Jurkat, Clone E6-1 (cell line): ENCODE results near the gene KRTAP10-8.
A peak's percentile ranks its signal among the peaks of the same experiment; 100 is the strongest.
"Not testable (repeated sequence)": the region's sequence is repeated elsewhere in the genome, so short reads cannot be mapped to it uniquely, and the experiment has no call there.

Experiments
- DNase-seq: peaks from one replicate; pipeline ENCODE4 v3.0.0-alpha.2; 2011; ENCODE audit warnings: low read depth, low spot score
- H3K4me3 ChIP-seq: 2 replicates; pipeline ENCODE4 v1.5.1; 2011; ENCODE audit warnings: mild to moderate bottlenecking, low read length, control low read depth, moderate library complexity

The KRTAP10-8 gene

DNA sequence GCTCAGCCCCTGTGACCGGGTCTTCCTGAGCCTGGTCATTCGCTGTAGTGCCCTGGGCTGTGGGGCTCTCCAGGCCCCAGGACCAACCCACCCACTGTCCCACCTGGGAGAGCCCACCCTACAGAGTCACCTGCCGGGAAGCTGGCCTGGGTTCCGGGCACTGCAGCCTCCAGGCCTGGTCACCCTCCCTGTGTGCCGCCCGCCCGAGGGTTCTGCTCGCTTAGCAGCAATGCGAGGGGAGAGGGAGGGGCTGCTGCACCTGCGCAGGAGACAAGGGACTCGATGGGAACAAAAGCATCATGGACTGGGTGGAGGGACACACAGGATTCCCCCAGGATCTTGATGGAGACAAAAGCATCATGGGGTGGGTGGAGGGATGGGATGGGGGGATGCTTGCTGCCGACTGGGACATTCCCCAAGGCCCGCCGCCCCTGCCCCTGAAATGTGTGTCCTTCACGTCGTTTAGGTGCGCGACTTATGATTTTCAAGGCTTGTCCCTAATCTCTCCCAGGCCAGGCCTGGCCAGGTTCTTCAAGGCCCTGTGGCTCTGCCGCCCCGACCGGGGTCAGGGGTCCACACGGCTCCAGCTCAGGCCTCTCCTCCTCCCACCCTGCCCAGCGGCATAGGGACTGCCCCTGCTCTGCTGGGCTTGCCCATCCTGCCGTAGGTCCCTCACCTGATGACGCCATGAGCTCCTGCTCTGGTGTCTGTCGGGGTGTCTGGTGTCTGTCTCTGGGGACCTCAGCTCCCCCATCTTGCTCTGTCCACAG, 1.7 kb downstream of the KRTAP10-8 start:
- no peak overlapping the region for H3K4me3 ChIP-seq
- no peak for DNase-seq

DNA sequence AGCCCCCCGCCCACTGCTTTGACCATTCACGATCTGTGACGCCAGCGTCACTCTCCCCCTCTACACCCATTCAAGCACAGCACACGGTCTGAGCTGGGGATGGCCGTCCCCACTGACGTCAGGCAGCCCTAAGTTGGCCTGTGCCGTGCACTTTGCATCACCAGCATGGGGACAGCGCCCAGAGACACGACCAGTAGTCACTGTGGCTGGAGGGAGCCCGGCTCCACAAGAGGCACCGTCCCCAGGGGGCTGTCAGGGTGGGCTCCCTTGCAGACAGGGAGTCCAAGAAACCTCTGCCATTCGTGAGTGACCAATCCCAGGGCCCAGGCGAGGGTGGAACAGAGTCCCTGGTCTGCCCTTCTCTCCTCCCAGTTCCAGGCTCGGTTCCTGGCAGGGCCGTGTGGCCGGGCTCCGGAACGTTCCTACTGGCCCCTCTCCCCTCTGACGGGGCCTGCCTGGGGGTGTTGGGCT, 2.3 kb downstream of the KRTAP10-8 start:
- no peak for DNase-seq

GRCh38 chr21:44614961-44615391, 3.1 kb downstream of the KRTAP10-8 start:
- no peak for DNase-seq
- H3K4me3 ChIP-seq: no peak overlapping the region

More for the DNA sequence above, 2.3 kb downstream of the KRTAP10-8 start:
- no peak overlapping the region for H3K4me3 ChIP-seq

DNA sequence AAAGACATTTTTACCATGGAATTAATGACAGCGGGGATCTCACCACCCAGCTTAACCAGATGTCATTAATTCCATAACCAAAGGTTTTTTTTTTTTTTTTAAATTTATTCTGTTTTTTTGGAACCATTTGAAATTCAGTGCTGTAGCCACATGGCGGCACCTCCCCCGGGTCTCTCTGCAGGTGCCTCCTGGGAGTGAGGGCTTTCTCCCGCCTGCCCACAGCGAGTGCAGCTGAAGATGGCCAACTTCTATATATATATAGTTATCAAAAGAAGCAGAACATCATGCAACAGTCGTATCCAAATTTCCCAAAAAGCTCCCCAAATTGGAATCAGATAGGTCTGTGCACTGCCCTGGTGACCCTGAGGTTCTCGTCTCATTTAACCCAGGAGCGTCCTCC, 3.6 kb downstream of the KRTAP10-8 start:
- DNase-seq: no peak

GRCh38 chr21:44615911-44616590, 4.2 kb downstream of the KRTAP10-8 start:
- DNase-seq: no peak
- no peak overlapping the region for H3K4me3 ChIP-seq

More for the DNA sequence above, 3.6 kb downstream of the KRTAP10-8 start:
- no peak overlapping the region for H3K4me3 ChIP-seq

DNA sequence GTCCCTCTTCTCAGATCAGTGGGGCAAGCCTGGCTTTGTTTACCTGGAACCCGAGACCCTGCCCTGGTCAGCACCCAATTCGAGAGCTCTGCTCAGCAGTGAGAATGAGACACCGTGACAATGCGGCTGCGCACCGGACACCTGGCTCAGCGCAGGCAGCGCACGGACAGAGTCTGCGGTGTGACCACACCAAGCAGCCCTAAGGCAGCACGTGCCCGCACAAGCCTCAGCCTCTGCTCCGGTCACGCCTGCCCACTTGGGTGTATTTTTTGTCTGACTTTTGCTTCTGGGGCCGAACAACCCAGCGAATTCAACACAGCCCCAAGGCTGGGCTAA, 4.7 kb downstream of the KRTAP10-8 start:
- H3K4me3 ChIP-seq: no peak overlapping the region
- DNase-seq: no peak

DNA sequence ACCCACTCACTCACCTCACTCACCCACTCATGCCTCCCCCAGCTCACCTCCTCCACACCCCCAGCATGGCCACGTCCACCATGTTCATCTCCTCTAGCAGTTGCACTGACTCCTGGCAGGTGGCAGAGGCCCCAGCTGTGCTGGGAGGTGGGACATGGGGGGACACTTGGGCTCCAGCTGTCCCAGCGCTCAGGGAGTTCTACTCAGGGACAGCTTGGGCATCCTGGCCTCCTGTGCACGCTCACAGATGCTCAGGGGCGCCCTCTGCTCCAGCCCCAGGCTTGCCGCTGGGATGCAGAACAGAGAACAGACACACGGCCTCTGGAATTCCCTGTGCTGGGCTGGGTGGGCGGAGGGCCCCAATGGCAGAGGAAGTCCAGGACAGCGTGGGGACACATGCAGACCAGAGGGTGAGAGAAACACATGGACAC, 5.2 kb downstream of the KRTAP10-8 start:
- H3K4me3 ChIP-seq: no peak overlapping the region

DNA sequence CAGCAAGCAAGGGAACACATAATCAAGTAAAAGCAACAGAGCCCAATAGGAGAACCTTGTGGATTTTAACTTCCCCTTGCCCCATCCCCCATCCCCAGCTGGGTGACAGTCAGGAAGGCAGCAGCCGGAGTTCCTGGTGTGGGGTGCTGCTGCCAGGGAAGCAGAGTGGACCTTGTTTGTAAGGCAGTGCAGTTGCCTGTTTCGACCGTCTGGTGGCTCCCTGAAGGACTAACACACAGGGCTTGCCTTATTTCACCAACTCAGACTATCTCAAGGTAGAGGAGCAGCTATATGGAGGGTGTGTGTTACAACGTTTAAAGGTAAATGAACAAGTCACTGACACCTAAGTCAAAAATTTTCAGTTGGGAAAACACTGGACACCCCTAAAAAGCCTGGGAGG, 6.6 kb downstream of the KRTAP10-8 start:
- no peak overlapping the region for H3K4me3 ChIP-seq
- no peak for DNase-seq

More for the DNA sequence above, 5.2 kb downstream of the KRTAP10-8 start:
- no peak for DNase-seq

DNA sequence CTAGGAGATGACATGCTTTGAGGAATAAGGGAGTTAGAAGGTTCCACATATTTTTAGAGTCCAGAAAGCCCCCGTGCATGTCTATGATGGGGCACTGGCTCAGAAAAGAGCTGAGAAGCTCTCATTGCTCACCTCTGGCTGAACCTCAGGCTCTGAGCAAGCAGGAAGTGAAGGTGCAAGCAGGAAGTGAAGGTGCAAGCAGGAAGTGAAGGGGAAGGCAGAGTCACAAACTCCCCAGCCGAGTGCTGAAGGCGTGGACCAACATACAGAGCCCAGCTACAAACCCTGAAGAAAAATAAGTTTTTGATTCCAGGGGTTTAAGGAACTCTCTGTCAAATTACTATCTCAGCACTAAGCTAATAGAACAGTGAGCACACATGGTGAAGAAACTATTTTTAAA, 7.0 kb downstream of the KRTAP10-8 start:
- no peak overlapping the region for H3K4me3 ChIP-seq
- peak; percentile 25 for DNase-seq

DNA sequence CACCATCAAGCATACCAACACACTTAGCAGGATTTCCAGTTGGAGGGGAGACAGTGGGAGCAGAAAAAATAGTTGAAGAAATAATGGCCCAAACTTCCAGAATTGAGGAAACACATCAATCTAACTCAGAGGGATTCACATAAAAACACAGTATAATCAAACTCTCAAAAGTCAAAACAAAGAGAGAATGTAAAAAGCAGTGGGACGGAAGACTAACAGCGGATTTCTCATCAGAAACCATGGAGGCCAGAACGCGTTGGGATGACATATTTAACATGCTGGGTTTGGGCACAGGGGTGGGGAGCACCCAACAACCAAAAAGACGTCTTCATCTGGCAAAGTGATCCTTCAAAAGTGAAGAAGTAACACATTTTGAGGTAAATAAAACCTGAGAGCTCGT, 8.0 kb downstream of the KRTAP10-8 start:
- no peak for DNase-seq
- H3K4me3 ChIP-seq: no peak overlapping the region

DNA sequence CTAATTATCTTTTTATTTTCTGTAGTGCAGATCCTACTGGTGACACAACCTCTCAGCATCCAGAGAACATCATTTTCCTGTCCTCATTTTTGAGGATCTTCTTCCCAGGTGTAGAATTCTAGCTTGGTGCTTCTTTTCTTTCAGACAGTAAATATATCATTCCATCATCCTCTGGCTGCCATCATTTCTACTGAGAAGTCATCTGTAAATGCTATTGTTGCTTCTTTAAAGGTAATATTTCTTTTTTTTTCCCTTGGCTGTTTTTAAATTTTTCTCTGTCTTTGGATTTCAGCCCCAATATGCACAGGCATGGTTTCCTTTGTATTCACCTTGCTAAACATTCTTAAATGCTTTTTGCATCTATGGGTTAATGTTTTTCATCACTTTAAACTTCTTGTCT, 11.7 kb downstream of the KRTAP10-8 start:
- H3K4me3 ChIP-seq: no peak overlapping the region
- no peak for DNase-seq

DNA sequence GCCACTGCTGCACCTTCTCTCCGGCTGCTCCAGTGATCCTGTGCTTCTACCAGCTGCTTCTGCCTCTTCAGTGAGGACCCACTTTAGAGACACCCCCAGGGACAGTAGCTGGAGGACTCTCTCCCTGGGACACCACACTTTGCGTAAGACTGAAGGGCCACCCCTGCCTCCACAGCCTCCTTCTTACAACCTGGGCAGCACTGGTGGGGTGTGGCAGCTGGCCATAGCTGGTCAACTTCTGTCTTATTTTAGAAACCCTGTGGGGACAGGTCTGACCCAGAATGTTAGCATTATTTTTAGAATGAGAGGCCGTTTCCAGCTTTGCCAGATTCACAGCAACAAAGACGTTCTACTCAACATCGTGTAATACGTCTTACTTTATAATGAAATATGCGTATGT, 13.9 kb downstream of the KRTAP10-8 start:
- no peak for DNase-seq
- H3K4me3 ChIP-seq: no peak overlapping the region

DNA sequence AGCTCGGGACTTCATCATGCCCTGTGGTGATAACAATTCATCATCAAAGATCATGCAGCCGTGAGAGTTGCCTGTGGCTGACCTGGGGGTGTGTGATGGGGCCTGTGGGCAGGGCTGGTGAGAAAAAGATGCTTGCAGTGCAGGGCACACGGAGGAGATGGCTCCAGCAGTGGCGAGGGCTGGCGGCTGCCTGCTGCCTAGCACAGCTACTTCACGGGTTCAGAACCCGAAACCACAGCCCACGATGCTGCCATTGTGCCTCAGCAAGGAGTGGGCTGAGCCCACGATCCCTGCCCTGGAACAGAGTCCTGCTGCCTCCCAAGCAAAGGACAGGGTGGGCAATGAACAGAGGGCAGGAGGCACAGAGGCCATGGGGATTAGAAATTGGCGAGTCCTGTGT, 14.4 kb downstream of the KRTAP10-8 start:
- DNase-seq: no peak

DNA sequence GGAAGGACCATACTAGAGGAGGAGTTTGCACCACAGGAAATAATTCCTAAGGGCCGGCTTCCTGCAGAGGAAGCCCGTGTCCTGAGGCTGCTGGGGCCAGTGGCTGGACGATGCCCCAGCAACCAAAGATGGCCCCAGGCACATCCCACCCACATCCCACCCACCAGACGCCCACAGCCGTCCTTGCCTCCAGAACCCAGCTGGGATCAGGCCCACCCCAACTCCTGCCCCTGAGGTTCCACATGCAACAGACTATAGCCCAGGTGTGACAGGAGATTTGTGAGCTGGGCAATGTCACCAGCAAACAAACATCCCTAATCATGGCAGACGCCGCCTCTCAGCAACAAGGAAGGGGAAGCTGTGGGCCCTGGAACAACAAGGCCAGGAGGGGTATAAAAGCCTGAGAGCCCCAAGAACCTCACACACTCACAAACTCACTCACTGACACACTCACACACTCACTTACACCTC, 14.8 kb downstream of the KRTAP10-8 start, which contains the start of gene KRTAP10-9:
Gene KRTAP10-9 (plus strand): TSS at position 421 of the 471 bp plus-strand sequence. CDS start 79 bp downstream, outside the sequence.
- DNase-seq: no peak
- no peak within 1 kb of the TSS for H3K4me3 ChIP-seq

More for the DNA sequence above, 14.4 kb downstream of the KRTAP10-8 start:
- no peak overlapping the region for H3K4me3 ChIP-seq

- H3K4me3 ChIP-seq, DNase-seq: not testable (repeated sequence)
These were observed 15.4 kb downstream of the KRTAP10-8 start for GRCh38 chr21:44627181-44627822.

GRCh38 chr21:44627831-44628233, 16.0 kb downstream of the KRTAP10-8 start:
- not testable (repeated sequence) for DNase-seq, H3K4me3 ChIP-seq

- no peak overlapping the region for H3K4me3 ChIP-seq
- DNase-seq: no peak
These were observed 17.0 kb downstream of the KRTAP10-8 start for GRCh38 chr21:44628707-44629391.

GRCh38 chr21:44630440-44630839, 18.6 kb downstream of the KRTAP10-8 start:
- DNase-seq: no peak
- H3K4me3 ChIP-seq: no peak overlapping the region

DNA sequence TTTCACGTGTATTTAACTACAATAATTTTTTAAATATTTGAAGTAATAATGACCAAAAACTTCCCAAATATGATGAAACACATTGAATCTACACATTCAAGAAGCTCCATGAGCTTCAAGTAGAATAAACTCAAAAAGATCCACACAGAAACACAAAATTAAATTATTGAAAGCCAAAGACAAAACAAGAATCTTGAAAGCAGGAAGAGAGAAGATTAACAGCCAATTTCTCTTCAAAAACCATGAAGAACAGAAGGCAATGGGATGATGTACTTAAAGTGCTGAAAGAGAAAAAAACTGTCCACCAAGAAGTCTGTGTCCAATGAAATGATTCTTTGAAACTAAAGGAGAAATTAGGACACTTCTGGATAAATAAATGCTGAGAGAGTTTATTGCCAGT, 20.2 kb downstream of the KRTAP10-8 start:
- no peak for DNase-seq
- no peak overlapping the region for H3K4me3 ChIP-seq
